ENCODE measurements around the gene TTC5. TPM values are rescaled to one million over a fixed set of nuclear protein-coding genes. Genes with fewer than 3 reads are reported as not detected.

Gene TTC5
- total RNA-seq, 1 experiment from 2014 or later, result 20.6 TPM

- Histone ChIP-seq H3K4ac (ENCODE audit: low read depth, low read length) (no peak overlapping the region), H4K20me1 (ENCODE audit: control insufficient read depth, insufficient read depth, insufficient read length) (no peaks in the 10 kb centered on the region), H2BK20ac (ENCODE audit: low read depth, low read length, poor library complexity, severe bottlenecking) (no peak overlapping the region), H3K18ac (ENCODE audit: insufficient read length, low read depth, low read length) (no peak overlapping the region), H3K27ac (ENCODE audit: insufficient read length, low read depth, low read length) (peak overlapping the region; percentile 26), H3T11ph (ENCODE audit: low read length) (no peak overlapping the region), H2AFZ (ENCODE audit: low read length) (no peak overlapping the region), H2BK120ac (ENCODE audit: low read depth, low read length, poor library complexity, severe bottlenecking) (no peak overlapping the region), H3K4me1 (ENCODE audit: insufficient read depth, low read length) (peaks cover 6% of the 10 kb centered on the region), H3K23me2 (ENCODE audit: insufficient read length, low read depth, low read length, poor library complexity, severe bottlenecking) (peaks cover 6% of the 10 kb centered on the region), H3K9ac (ENCODE audit: extremely low read depth, insufficient read length, low read length) (peak overlapping the region; percentile 18), H3K14ac (ENCODE audit: insufficient read depth, low read length) (no peak overlapping the region), H3K79me2 (ENCODE audit: insufficient read depth, low read length) (peaks cover 41% of the 10 kb centered on the region), H3K9me3 (ENCODE audit: control insufficient read depth, low read depth, low read length) (no peaks in the 10 kb centered on the region), H3K4me2 (ENCODE audit: insufficient read depth, insufficient read length, low read length) (no peak overlapping the region), H3K56ac (ENCODE audit: insufficient read length, low read depth, low read length) (no peak overlapping the region), H3K27me3 (ENCODE audit: insufficient read depth, low read length) (no peaks in the 10 kb centered on the region), H2AK5ac (ENCODE audit: insufficient read length, low read length) (no peak overlapping the region), H3K79me1 (ENCODE audit: insufficient read depth, low read depth, low read length, poor library complexity, severe bottlenecking) (no peaks in the 10 kb centered on the region), H4K8ac (replicated peaks; ENCODE audit: insufficient read length, low read depth, low read length) (no peak overlapping the region), H3K23ac (ENCODE audit: insufficient read length, low read depth, low read length) (no peak overlapping the region), H2BK15ac (ENCODE audit: low read depth, low read length) (no peak overlapping the region), H4K91ac (ENCODE audit: insufficient read length, low read depth, low read length) (no peak overlapping the region), H4K5ac (ENCODE audit: insufficient read length, low read depth, low read length) (no peak overlapping the region), H2BK12ac (ENCODE audit: insufficient read length, low read depth, low read length) (no peak overlapping the region), H2BK5ac (ENCODE audit: insufficient read length, low read length) (no peak overlapping the region)
- Mint-ChIP-seq H3K4me3 (peak overlapping the region in 1 of 2 experiments; percentile 12; a peak in 1 of 5 replicates), H3K27me3 (ENCODE audit: low read depth) (no peaks in the 10 kb centered on the region), H3K4me1 (peaks cover 36 to 37% of the 10 kb centered on the region in 2 experiments), H3K9me3 (peaks cover 0 to 3% of the 10 kb centered on the region in 2 experiments; a peak in 1 of 5 replicates), H3K27ac (peak overlapping the region in 1 of 3 experiments; percentile 87; a peak in 2 of 7 replicates), H3K36me3 (ENCODE audit: insufficient read depth in 1 of 3, low read depth in 3 of 3) (peaks cover 36 to 77% (median 67%) of the 10 kb centered on the region in 3 experiments)
- no peak for TF ChIP-seq CTCF (conservative IDR thresholded peaks at IDR 0.05)
- DNase-seq, result no peak
- no CpG with 5 or more reads among the region's 2 CpGs for WGBS (ENCODE audit: extremely low coverage, insufficient read length, low lambda C conversion rate)
These were observed 23.0 kb upstream of the TTC5 start for GRCh38 chr14:20328705-20329104.

All from H9 (cell line).